Measurements from ENCODE around the gene CLDN16.

CLDN16 gene

DNA sequence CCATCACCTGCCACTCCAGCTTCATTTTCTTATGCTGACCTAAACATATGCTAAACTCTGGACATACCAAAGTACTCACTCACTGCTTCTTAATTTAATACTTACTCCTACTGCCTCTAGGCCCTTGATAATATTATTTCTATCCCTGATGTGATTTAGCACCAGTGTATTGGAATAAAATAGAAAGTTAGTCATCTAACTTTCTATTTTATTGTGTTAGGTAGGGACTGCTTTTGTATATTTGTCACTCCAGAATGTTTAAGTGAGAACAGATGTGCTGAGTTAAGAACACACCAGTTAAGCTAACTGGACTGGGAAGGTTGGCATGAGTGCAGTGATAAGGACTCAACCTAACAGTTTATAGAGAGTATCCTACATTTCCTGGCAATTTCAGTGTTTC, 6.5 kb upstream of the CLDN16 start:
- no peak for DNase-seq

DNA sequence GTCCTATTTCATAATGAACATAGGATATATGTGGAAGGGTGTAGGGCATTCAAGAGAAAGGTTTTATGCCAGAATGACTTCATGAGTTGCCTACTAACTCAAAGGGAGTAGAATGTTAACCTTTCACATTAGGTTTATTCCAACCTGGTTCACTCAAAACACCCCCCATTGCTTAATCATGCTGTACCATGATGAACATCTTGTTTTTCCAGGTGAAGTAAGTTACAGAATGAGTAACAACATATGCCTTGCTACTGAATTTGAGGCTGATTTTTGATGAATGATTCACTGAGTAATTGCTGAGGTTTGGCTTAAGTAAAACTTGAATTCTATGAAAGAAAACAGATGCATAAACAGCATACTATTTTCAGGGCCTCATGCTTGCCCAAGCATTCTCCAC, 5.9 kb upstream of the CLDN16 start:
- no peak for DNase-seq

DNA sequence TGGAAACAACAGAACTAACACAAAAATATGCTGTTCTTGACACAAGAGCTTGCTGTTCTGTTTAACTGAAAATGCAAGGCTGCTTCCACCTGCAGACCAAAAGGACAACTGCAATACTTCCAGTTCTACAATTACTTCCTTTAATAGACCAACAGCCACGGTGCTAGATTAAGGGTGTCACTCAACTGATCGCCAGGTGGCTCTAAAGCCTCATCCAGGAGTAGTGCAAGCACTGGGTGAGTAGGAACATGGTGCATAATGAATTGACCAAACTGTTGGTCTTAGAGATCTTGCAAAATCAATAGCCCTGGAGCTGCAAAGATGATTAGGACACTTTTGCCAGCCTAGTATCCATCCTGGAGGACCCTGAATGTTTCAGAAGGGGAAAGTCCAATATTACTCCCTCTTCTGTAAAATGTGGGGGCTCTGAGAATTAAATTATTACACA, 3.6 kb upstream of the CLDN16 start:
- DNase-seq, result peak; percentile 7

GRCh38 chr3:190385731-190386688, 2.0 kb upstream of the CLDN16 start:
- no peak for DNase-seq

- DNase-seq, result no peak
Measured at GRCh38 chr3:190388703-190389102, 740 bp downstream of the CLDN16 start.

GRCh38 chr3:190396001-190396400, 8.0 kb downstream of the CLDN16 start:
- DNase-seq, result no peak

GRCh38 chr3:190397889-190398288, 9.9 kb downstream of the CLDN16 start:
- no peak for DNase-seq

DNA sequence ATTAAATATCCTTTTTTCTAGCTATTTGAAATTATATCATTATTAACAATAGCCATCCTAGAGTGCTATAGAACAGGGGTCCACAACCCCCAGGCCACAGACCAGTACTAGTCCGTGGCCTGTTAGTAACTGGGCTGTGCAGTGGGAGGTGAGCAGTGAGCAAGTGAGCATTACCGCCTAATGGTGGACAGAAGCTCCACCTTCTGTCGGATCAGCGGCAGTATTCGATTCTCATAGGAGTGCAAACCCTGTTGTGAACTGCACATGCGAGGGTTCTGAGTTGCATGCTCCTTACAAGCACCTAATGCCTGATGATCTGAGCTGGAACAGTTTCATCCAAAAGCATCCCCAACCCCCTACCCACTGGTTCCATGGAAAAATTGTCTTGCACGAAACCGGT, 11.7 kb downstream of the CLDN16 start:
- DNase-seq, result no peak

DNA sequence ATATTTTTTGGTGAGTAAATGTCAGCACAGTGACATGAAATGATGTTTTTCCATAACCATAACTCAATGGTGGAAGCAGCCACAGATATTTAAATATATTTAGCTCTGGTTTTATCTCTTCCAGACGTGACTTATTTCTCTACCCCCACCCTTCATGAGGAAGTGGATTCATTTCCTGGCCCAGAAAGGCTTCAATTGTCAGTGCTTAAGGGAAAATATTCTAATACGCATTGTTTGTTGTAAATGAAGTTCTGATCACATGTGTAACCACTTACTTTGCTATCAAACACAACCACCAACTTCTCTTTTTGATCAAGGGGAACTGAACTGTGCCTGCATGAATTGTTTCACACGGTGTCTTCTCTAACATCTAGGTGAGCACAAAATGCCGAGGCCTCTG, 14.0 kb downstream of the CLDN16 start:
- DNase-seq, result no peak

DNA sequence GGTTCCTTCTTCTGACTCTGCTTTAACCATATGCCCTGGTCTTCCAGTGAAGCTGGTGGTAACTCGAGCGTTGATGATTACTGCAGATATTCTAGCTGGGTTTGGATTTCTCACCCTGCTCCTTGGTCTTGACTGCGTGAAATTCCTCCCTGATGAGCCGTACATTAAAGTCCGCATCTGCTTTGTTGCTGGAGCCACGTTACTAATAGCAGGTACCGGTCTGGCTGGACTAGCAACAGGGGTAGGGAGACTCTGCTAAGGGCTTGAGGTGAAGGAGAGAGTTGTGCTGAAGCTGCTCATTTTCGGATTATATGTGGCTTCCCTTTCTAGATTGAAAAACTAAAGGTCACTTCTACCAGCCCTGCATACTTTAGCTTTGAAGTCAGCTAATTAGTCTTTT, 16.8 kb downstream of the CLDN16 start:
- DNase-seq, result no peak

- no peak for DNase-seq
Measured at GRCh38 chr3:190414297-190414696, 26.3 kb downstream of the CLDN16 start.

GRCh38 chr3:190424108-190424477, 36.1 kb downstream of the CLDN16 start:
- no peak for DNase-seq

DNA sequence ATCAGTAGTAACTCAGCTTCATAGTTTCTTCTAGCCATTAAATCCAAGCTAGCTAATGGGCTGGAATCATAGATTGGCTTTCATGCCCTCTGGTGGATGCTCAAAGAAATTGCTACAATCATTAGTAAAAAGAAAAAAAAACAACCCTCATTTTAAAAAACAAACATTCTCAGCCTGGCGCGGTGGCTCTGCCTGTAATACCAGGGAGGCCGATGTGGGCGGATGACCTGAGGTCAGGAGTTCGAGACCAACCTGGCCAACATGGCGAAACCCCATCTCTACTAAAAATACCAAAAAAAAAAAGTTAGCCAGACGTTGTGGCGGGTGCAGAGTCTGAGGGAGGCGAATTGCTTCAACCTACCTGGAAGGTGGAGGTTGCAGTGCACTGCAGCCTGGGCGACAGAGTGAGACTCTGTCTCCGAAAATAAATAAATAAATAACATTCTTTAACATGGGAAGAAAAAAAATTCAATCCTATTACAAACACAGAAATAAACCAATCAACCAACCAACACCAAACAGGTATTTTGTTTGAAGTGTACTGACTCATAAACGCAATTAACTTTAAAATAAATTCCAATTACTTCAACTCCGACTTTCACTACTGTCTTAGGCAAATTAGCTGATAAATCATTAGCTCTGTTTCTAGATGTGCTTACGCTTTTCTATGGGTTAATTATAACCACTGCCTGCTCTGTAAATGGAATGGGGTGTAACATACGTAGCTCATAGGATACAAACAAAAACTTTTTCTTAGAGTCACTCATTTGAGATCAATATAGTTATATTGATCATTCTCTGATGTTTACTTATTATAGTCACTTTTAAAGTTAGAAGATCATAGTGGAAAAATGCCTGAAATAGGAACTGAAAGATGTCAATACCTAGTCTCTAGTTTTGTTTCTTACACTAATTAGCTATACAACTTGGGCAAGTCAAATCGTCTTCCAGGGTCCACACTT, 36.8 kb downstream of the CLDN16 start:
- DNase-seq, result peak; percentile 46

DNA sequence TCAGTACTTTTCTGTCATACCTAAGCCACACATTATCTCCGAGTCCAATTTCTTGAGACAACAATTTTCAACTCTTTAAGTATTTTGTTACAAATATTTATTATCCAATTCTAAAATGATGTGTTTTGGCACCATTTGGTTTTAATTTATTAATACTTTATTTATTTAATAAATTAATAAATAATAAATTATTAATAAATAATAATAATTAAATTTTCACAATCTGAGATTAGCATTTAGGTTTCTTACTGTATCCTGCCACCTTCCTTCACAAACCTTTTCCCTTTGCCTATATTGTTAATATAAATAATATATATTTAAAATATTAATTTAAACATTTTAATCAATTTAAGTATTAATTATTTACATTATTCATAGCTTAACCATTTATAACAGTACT, 37.9 kb downstream of the CLDN16 start:
- DNase-seq, result no peak

DNA sequence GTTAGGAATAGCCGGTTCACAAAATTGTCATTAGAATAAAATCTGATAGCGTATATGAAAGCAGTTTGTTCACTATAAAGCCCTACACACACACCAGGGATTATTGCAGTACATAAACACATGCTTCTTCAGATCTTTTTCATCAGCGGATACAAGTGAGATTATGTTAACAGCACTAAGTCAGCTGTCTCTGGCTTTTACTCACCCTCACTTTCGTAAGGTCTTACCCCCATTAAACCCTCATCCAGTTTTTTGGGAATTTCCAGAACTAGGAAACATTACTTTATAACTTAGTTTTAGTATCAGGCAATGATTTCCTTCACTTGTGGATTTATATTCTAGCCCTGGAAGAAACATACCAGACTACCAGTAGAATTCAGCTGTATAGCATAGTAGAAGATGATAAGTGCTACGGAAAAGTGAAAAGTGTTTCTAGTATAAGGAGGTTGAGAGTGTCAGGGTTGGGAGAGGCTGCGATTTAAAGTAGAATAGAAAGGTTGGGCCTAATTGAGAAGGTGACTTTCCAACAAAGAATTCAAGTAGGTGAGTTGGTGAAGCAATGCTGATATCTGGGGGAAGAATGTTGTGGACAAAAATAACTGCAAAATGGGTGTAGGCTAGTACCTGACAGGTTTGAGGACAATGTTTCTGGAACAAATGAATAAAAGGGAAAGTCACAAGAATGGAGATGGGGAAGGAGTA, 39.0 kb downstream of the CLDN16 start:
- no peak for DNase-seq

- no peak for DNase-seq
Measured at GRCh38 chr3:190429681-190430080, 41.7 kb downstream of the CLDN16 start.

DNA sequence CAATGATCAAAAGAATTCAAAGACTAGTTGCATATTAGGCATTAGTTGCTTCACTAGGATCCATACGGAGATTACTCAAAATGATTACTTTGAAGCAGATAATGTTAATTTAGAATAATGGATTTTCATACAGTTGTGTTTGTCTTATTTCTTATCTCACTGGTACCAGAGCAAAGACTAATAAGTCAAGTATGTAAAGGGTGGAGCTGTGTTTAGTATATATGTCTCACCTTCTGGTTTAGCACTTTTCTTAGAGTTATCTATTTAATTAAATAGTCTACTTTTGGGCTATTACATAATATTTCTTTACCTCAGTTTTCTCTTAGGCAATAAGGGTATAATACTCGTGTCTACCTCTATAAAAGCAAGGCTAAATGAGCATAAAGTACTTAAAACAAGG, 42.9 kb downstream of the CLDN16 start:
- DNase-seq, result no peak

GRCh38 chr3:190432216-190432615, 44.3 kb downstream of the CLDN16 start:
- no peak for DNase-seq

GRCh38 chr3:190433626-190434025, 45.7 kb downstream of the CLDN16 start:
- DNase-seq, result no peak

DNA sequence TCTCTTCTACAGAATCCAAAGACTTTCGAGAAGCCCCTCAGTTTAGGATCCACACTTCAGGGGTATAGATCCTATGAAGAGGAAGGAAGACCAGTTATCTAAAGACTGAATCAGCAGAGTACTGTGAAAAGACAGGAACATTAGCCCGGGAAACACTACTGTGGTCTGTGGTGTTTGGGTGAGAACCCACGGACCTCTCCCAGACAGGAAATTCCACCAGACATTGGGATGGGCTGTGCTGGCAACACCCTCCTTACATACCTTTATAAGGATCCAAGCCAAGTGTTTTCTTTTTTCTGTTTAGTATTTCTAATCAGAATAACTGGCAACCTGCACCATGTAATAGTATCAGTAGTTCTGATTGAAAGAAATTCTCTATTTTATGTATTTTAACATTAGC, 47.7 kb downstream of the CLDN16 start:
- DNase-seq, result no peak

- no peak for DNase-seq
Measured at GRCh38 chr3:190436331-190436730, 48.4 kb downstream of the CLDN16 start.

GRCh38 chr3:190442240-190442639, 54.3 kb downstream of the CLDN16 start:
- no peak for DNase-seq

- DNase-seq, result no peak
Measured at GRCh38 chr3:190443257-190443656, 55.3 kb downstream of the CLDN16 start.
